ENCODE data around the gene ZNF609. TPM values are rescaled to one million over a fixed set of nuclear protein-coding genes. Genes with fewer than 3 reads are reported as not detected.
"Not testable (repeated sequence)": the region's sequence is repeated elsewhere in the genome, so short reads cannot be mapped to it uniquely, and the experiment has no call there.

Gene ZNF609
- total RNA-seq, 1 donor from 2014 or later: 15.3 TPM

DNA sequence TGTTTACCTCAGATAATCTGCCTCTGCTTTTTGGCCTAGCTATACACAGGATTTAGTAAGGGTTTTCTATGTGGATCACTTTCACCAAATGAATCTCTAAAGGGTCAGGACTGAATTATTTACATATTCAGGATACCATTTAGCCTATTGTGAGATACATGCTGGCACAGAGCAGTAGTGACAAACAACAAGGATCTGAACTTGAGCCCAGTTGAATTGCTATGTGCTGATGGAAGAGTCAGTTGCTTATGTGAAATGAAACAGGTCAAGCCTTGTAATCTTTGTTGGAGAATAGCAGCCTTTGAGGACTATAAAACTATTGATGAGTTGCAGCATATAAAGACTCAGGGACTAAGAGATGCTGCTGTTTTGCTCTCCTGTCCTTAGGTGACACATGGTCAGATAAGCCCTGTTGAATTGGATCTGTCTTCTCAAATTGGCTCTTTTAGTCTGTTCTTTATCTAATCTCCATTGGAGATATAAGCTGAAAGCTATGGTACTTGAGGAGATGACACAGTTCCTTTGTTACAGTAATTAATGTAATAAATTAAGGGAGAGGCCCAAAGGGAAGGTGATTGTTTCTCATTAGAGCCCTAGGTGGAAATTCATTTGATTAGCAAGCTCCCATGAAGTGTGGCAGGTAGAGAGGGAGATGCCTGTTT is 30.4 kb downstream of the ZNF609 start:
- no peak for DNase-seq (ENCODE audit: low spot score)
- intact Hi-C loops (cut with DNase I): no loop called here

DNA sequence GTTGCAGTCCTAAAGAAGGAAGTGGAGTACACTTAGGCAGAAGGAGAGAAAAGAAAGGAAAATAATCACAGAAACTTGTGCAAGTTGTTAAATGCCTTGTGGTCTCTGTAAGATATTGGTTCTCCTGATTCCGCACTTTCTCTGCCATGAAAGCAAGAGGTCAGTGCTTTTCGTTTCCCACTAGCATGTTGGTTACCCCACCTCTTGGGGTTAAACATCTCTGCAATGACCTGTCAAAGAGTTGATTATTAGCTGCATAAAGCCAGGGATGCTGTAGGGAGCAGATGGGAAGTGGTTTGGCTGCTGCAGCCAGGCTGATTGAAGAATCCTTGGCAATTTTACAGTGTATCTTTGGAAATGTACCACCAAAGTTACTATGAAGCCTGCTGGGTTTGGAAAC is 33.3 kb downstream of the ZNF609 start:
- intact Hi-C loops (cut with DNase I): no loop called here
- DNase-seq (ENCODE audit: low spot score): no peak

DNA sequence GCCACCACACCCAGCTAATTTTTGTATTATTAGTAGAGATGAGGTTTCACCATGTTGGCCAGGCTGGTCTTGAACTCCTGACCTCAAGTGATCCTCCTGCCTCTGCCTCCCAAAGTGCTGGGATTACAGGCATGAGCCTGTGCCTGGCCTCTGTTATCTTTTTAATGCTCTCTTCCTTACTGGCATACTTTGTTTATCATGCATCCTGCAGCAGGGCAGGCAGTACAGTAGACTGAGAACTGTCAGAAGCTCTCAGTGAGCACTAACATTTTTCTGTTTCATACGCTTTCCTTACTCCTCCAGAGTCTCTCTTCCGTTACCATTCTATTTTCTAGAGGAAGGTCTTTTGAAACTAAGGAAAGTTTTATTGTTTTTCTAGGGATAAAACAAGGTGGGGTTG is 35.6 kb downstream of the ZNF609 start:
- intact Hi-C loops (cut with DNase I); DNase-seq (ENCODE audit: low spot score): not testable (repeated sequence)

DNA sequence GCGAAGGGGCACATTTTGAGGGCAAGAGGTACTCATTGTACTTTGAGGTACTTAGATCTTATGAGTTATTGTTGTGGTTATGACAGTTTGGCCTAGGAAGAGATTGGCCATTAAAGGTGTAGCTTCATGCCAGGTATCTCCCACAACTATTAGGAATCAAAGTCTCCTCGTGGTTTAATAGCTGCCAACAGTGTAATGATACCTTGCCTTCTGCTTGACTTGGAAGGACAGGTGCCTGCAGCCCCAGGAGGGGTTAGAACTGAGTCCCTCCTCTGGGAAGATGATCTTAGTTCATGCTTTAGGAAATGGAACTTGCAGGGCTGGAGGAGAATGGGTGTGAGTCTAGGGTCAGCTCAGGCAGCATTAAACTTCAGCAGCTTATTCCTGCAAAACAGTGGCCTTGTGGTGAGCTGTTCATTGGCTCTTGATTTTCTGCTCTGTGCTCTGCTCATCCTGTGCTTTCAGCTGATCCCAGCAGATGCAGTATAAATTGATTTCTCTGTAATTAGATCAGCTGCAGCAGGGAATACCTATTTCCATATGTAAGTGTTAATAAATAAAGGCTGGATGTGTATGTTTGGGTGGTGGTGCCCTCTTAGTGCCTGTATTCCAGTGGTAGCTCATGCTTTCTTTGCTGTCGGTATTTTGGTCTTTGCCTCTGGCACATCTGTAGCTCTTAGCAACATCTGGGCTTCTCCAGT is 40.5 kb downstream of the ZNF609 start:
- intact Hi-C loops (cut with DNase I): no loop called here
- DNase-seq (ENCODE audit: low spot score): no peak

- intact Hi-C loops (cut with DNase I): no loop called here
- no peak for DNase-seq (ENCODE audit: low spot score)
Measured at GRCh38 chr15:64501396-64501715, 41.0 kb downstream of the ZNF609 start.

GRCh38 chr15:64502151-64502550 is 41.8 kb downstream of the ZNF609 start:
- intact Hi-C loops (cut with DNase I): no loop called here

GRCh38 chr15:64502551-64502950 is 42.2 kb downstream of the ZNF609 start:
- intact Hi-C loops (cut with DNase I): no loop called here
- no peak for DNase-seq (ENCODE audit: low spot score)

More at GRCh38 chr15:64502151-64502550, 41.8 kb downstream of the ZNF609 start:
- DNase-seq (ENCODE audit: low spot score): no peak

- intact Hi-C loops (cut with DNase I): no loop called here
- no peak for DNase-seq (ENCODE audit: low spot score)
Measured at GRCh38 chr15:64503197-64503596, 42.8 kb downstream of the ZNF609 start.

- intact Hi-C loops (cut with DNase I): no loop called here
- DNase-seq (ENCODE audit: low spot score): no peak
Measured at GRCh38 chr15:64503640-64504039, 43.3 kb downstream of the ZNF609 start.

DNA sequence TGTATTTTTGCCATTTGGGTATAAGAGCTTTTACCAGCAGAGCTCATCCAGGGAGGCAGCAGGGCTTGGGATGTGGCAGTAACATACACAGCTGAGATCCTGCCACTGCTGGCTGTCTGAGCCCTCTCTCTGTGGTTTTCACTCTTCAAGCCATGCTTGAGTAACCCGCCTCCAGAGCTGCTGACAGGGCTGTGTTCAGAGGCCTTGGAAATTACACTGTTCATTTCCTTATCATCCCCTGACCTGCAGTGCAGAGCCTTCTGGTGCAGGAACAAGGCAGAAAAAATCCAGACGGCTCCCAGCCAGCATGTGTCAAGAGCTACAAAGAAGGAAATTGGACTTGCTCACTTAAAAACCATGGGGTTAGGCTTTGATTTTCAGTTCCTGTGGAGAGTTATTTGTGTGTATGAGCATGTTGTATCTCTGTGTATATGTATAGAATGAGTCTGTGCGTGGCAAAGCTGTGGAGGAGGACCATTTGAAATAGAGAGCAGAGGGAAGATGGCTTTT is 47.0 kb downstream of the ZNF609 start:
- intact Hi-C loops (cut with DNase I): no loop called here
- DNase-seq (ENCODE audit: low spot score): peak; percentile 83

DNA sequence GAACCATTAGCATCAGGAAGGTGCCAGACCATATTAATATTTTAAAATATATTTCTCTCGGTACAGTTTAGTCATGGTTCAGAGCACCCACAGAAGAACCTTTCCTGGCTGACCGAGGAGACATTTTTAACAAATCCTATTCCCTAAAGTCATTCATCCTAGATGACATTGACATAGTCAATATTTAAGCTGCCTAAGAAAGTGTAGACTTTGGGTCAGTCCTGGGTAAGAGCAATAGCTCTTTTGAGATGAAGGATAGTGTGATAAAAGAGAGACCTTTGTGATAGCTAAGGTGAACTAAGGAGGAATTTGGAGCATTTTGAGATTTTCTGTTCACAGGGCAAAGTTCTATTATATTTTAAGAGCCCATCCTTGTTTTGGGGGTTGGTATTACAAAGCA is 47.5 kb downstream of the ZNF609 start:
- intact Hi-C loops (cut with DNase I): no loop called here
- no peak for DNase-seq (ENCODE audit: low spot score)

DNA sequence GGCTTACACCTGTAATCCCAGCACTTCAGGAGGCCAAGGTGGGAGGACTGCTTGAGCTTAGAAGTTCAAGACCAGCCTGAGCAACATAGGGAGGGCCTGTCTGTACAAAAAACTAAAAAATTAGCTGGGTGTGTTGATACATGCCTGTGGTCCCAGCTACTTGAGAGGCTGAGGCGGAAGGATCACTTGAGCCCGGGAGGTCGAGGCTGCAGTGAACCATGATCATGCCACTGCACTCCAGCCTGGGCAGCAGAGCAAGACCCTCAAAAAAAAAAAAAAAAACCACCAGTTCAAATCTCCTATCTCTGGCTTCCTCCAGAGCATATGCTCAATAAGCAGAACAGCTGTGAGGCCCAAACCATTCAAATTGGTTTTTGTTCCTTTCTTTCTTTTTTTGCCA is 53.4 kb downstream of the ZNF609 start:
- DNase-seq (ENCODE audit: low spot score): no peak

DNA sequence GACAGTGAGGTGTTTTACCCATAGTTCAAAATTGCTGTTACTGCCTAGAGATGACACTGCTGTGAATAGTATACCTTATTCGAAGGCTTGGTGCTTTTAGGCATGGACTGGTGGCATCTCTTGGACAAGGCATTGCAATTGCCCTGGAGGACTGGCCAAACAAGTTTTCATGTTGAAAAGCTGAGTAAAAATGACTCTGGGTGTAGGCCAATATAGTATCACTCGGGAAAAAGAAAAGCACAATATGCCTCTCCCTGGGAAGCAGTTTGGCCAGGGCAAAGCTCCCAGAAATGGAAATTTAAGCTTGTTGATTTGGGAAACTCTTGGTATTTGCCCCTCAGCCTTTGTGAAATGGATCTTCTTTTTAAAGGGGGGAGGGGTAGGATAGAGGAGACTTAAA is 54.8 kb downstream of the ZNF609 start:
- intact Hi-C loops (cut with DNase I): no loop called here
- no peak for DNase-seq (ENCODE audit: low spot score)

More for the DNA sequence above, 53.4 kb downstream of the ZNF609 start:
- intact Hi-C loops (cut with DNase I): no loop called here

DNA sequence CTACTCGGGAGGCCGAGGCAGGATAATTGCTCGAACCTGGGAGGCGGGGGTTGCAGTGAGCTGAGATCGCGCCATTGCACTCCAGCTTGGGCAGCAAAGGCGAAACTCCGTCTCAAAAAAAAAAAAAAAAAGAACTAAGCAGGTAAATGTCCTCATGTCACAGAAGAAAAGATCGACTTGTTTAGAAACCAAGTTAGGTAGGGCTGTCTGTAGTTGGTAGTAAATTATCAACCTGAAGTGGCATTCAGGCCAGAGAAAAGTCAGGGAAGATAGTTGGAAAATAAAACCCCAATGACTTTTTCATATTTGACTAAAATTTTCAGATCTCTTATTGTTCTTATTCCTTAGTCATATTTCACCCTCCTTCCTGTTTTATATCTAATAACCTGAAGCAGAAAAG is 55.4 kb downstream of the ZNF609 start:
- DNase-seq (ENCODE audit: low spot score): no peak
- intact Hi-C loops (cut with DNase I): no loop called here

- DNase-seq (ENCODE audit: low spot score): no peak
- intact Hi-C loops (cut with DNase I): no loop called here
Measured at GRCh38 chr15:64519897-64520296, 59.5 kb downstream of the ZNF609 start.

- intact Hi-C loops (cut with DNase I): no loop called here
- DNase-seq (ENCODE audit: low spot score): no peak
Measured at GRCh38 chr15:64521201-64521600, 60.8 kb downstream of the ZNF609 start.

GRCh38 chr15:64521726-64522164 is 61.4 kb downstream of the ZNF609 start:
- intact Hi-C loops (cut with DNase I): no loop called here
- DNase-seq (ENCODE audit: low spot score): no peak

DNA sequence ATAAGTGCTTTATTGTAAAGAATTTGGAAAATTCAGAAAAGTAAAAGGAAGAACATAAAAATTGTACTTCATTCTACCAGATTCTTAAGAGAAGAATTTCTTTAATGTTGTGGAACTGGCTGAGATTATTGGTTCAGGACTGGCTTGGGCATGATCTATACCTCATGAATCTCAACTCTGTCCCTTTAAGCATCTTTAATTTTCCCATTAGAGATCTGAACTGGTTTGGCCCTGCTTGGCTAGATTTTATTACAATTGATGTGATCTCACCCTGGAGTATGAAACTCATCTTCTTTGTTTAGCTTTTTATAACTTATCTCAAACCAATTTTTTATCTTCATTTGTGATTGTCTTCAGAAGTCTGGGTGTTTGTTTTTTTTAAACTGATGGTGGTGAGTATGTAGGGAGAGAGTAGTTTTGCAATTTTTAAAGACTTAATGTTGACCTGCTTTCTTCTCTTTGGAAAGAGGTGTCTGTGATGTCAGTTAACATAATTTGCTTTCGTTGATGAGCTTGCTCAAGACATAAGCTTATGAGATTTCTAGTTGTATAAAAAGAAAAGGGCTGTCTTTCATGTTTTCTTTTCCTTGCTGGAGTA is 61.9 kb downstream of the ZNF609 start:
- intact Hi-C loops (cut with DNase I): no loop called here
- no peak for DNase-seq (ENCODE audit: low spot score)

DNA sequence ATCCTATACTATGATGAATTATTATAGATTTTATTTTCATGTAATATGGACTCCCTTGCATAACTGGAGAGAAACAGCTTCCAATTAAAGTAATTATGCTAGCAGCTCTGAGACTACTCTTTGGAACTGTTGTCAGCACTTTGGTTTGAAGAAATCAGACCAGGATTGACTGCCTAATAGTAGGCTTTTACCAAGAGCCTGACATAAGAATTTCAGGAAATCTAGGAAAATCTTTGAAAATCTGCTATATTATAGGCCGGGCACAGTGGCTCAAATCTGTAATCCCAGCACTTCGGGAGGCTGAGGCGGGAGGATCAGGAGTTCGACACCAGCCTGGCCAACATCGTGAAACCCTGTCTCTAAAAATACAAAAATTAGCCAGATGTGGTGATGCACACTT is 62.9 kb downstream of the ZNF609 start:
- intact Hi-C loops (cut with DNase I): no loop called here
- no peak for DNase-seq (ENCODE audit: low spot score)

GRCh38 chr15:64524778-64525177 is 64.4 kb downstream of the ZNF609 start:
- intact Hi-C loops (cut with DNase I): no loop called here
- no peak for DNase-seq (ENCODE audit: low spot score)
